ENCODE results near the gene TIMP2. TPM values are rescaled to one million over a fixed set of nuclear protein-coding genes. Genes with fewer than 3 reads are reported as not detected.

The TIMP2 gene
- total RNA-seq, 1 experiment from 2014 or later: 29.0 TPM

DNA sequence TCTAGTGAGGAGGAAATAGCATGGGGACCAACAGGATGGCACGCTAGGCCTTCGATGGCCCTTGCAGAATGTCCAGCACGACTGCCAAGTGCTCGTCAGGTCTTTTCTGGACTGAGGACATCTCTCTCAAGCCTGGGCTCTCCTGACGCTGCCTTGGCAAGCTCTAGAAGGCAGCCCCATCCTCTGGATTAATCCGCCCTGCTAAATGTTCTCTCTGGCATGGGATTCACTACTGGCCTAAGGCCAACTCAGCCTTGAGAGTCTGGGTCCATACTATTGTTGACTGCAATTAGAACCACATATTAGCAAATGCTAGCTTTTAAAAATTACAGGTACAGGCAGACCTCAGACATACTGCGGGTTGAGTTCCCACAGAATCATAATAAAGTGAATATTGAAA is 19.6 kb downstream of the TIMP2 start:
- Histone ChIP-seq H2BK12ac (ENCODE audit: insufficient read length, low read depth, low read length) (no peak overlapping the region), H3K14ac (ENCODE audit: insufficient read depth, low read length) (no peak overlapping the region), H3K27ac (ENCODE audit: insufficient read length, low read depth, low read length) (no peak overlapping the region), H4K91ac (ENCODE audit: insufficient read length, low read depth, low read length) (no peak overlapping the region), H2BK15ac (ENCODE audit: low read depth, low read length) (no peak overlapping the region), H4K5ac (ENCODE audit: insufficient read length, low read depth, low read length) (no peak overlapping the region), H3K23ac (ENCODE audit: insufficient read length, low read depth, low read length) (no peak overlapping the region), H4K8ac (replicated peaks; ENCODE audit: insufficient read length, low read depth, low read length) (no peak overlapping the region), H2BK20ac (ENCODE audit: low read depth, low read length, poor library complexity, severe bottlenecking) (no peak overlapping the region), H3K9me3 (ENCODE audit: control insufficient read depth, low read depth, low read length) (no peaks in the 10 kb centered on the region), H3K79me1 (ENCODE audit: insufficient read depth, low read depth, low read length, poor library complexity, severe bottlenecking) (peaks cover 3% of the 10 kb centered on the region), H3K56ac (ENCODE audit: insufficient read length, low read depth, low read length) (no peak overlapping the region), H4K20me1 (ENCODE audit: control insufficient read depth, insufficient read depth, insufficient read length) (no peaks in the 10 kb centered on the region), H2AFZ (ENCODE audit: low read length) (no peak overlapping the region), H3K79me2 (ENCODE audit: insufficient read depth, low read length) (no peaks in the 10 kb centered on the region), H2BK5ac (ENCODE audit: insufficient read length, low read length) (no peak overlapping the region), H3K18ac (ENCODE audit: insufficient read length, low read depth, low read length) (no peak overlapping the region), H3T11ph (ENCODE audit: low read length) (no peak overlapping the region), H3K23me2 (ENCODE audit: insufficient read length, low read depth, low read length, poor library complexity, severe bottlenecking) (no peaks in the 10 kb centered on the region), H3K4me1 (ENCODE audit: insufficient read depth, low read length) (no peaks in the 10 kb centered on the region), H3K27me3 (ENCODE audit: insufficient read depth, low read length) (no peaks in the 10 kb centered on the region), H2BK120ac (ENCODE audit: low read depth, low read length, poor library complexity, severe bottlenecking) (no peak overlapping the region), H3K4ac (ENCODE audit: low read depth, low read length) (no peak overlapping the region), H2AK5ac (ENCODE audit: insufficient read length, low read length) (no peak overlapping the region), H3K4me2 (ENCODE audit: insufficient read depth, insufficient read length, low read length) (no peak overlapping the region), H3K9ac (ENCODE audit: extremely low read depth, insufficient read length, low read length) (no peak overlapping the region)
- Mint-ChIP-seq H3K36me3 (ENCODE audit: insufficient read depth in 1 of 3, low read depth in 3 of 3) (peaks cover 0 to 8% (median 5%) of the 10 kb centered on the region in 3 experiments; a peak in 6 of 7 replicates), H3K27me3 (ENCODE audit: low read depth) (no peaks in the 10 kb centered on the region), H3K27ac (no peak overlapping the region), H3K9me3 (no peaks in the 10 kb centered on the region), H3K4me3 (no peak overlapping the region), H3K4me1 (peaks cover 12 to 24% of the 10 kb centered on the region in 2 experiments)
- DNase-seq: no peak
- TF ChIP-seq, protein P1, sequence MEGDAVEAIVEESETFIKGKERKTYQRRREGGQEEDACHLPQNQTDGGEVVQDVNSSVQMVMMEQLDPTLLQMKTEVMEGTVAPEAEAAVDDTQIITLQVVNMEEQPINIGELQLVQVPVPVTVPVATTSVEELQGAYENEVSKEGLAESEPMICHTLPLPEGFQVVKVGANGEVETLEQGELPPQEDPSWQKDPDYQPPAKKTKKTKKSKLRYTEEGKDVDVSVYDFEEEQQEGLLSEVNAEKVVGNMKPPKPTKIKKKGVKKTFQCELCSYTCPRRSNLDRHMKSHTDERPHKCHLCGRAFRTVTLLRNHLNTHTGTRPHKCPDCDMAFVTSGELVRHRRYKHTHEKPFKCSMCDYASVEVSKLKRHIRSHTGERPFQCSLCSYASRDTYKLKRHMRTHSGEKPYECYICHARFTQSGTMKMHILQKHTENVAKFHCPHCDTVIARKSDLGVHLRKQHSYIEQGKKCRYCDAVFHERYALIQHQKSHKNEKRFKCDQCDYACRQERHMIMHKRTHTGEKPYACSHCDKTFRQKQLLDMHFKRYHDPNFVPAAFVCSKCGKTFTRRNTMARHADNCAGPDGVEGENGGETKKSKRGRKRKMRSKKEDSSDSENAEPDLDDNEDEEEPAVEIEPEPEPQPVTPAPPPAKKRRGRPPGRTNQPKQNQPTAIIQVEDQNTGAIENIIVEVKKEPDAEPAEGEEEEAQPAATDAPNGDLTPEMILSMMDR (conservative IDR thresholded peaks at IDR 0.05): no peak
- no CpG with 5 or more reads among the region's 7 CpGs for WGBS (ENCODE audit: extremely low coverage, insufficient read length, low lambda C conversion rate)

Data from H9 (cell line).